GM13976 (cell line): ENCODE results near the gene ZNF554.

Experiments
- DNase-seq: peaks from one replicate; pipeline ENCODE4 v3.0.0; 2012; ENCODE audit warnings: low spot score
- CTCF ChIP-seq: IDR thresholded peaks from 2 replicates; pipeline ENCODE4 v1.5.1; 2012; ENCODE audit warnings: borderline replicate concordance, mild to moderate bottlenecking; ENCODE audit not compliant: insufficient read depth; ENCODE audit errors: extremely low read depth, missing control alignments, control extremely low read depth
- in situ Hi-C: fragments of 300-500 bp; cut with MboI; formaldehyde crosslinking; loops from one replicate; pipeline ENCODE4 v1.12.0; 2022; ENCODE audit warnings: low sequenced_read_pairs, mixed read lengths, inconsistent platforms; ENCODE audit not compliant: unreplicated experiment

The ZNF554 gene

GRCh38 chr19:2775556-2776430 is 43.9 kb upstream of the ZNF554 start:
- no peak for TF ChIP-seq CTCF
- DNase-seq, result peak; percentile 82
- in situ Hi-C loops, result no loop called here

GRCh38 chr19:2777952-2778683 is 41.5 kb upstream of the ZNF554 start:
- TF ChIP-seq CTCF, result no peak
- no peak for DNase-seq
- in situ Hi-C loops, result no loop called here

- no peak for DNase-seq
- in situ Hi-C loops, result no loop called here
- no peak for TF ChIP-seq CTCF
Observed at GRCh38 chr19:2779121-2779740, 40.4 kb upstream of the ZNF554 start.

GRCh38 chr19:2780284-2780683 is 39.4 kb upstream of the ZNF554 start:
- in situ Hi-C loops, result no loop called here
- no peak for TF ChIP-seq CTCF
- DNase-seq, result no peak

GRCh38 chr19:2782329-2782935 is 37.2 kb upstream of the ZNF554 start:
- in situ Hi-C loops, result no loop called here
- DNase-seq, result no peak
- no peak for TF ChIP-seq CTCF

- DNase-seq, result peak; percentile 98
- TF ChIP-seq CTCF, result peak; percentile 38
- in situ Hi-C loops, result no loop called here
Observed at GRCh38 chr19:2782936-2783780, 36.5 kb upstream of the ZNF554 start, which contains the start of gene SGTA. TSS of gene SGTA (minus strand) at chr19:2783273. CDS start at chr19:2769068, 14,205 bp downstream.
